Astrocyte (in vitro differentiated cells and primary cell): ENCODE measurements around the gene SOX18. TPM values are rescaled to one million over a fixed set of nuclear protein-coding genes. Genes with fewer than 3 reads are reported as not detected.

Experiments used
- DNase-seq: peaks from one replicate; pipeline ENCODE4 v3.0.0-alpha.2; 2010; ENCODE audit warnings: low read depth
- FAIRE-seq: peaks from 2 replicates; lab custom pipeline; 2011; peaks lifted over from hg19 to GRCh38; lab: Jason Lieb, UNC
- H2AFZ ChIP-seq: 2 replicates; pipeline ENCODE4 v1.6.0; 2012; ENCODE audit warnings: low read depth, low read length, inconsistent platforms
- H3K27ac ChIP-seq: 2 replicates; pipeline ENCODE4 v1.5.1; 2011; ENCODE audit warnings: low read depth, low read length, inconsistent platforms
- H3K27me3 ChIP-seq: 2 replicates; pipeline ENCODE4 v1.6.0; 2011; ENCODE audit warnings: low read length, inconsistent platforms; ENCODE audit not compliant: insufficient read depth
- H3K36me3 ChIP-seq: 2 replicates; pipeline ENCODE4 v1.5.1; 2011; ENCODE audit warnings: low read length, inconsistent platforms; ENCODE audit not compliant: insufficient read depth
- H3K4me1 ChIP-seq: 2 replicates; pipeline ENCODE4 v1.5.1; 2011; ENCODE audit warnings: low read length, inconsistent platforms; ENCODE audit not compliant: insufficient read depth
- H3K4me2 ChIP-seq: 2 replicates; pipeline ENCODE4 v1.6.0; 2012; ENCODE audit warnings: low read length, inconsistent platforms
- H3K4me3 ChIP-seq: 2 replicates; pipeline ENCODE4 v1.5.1; 2011; ENCODE audit warnings: low read depth, mild to moderate bottlenecking, low read length, inconsistent platforms; ENCODE audit not compliant: insufficient read depth
- H3K79me2 ChIP-seq: 2 replicates; pipeline ENCODE4 v1.6.0; 2012; ENCODE audit warnings: mild to moderate bottlenecking, low read length, inconsistent platforms; ENCODE audit not compliant: insufficient read depth
- H3K9ac ChIP-seq: 2 replicates; pipeline ENCODE4 v1.6.0; 2012; ENCODE audit warnings: mild to moderate bottlenecking, low read length, inconsistent platforms
- H3K9me3 ChIP-seq: 2 replicates; pipeline ENCODE4 v1.5.1; 2012; ENCODE audit warnings: low read depth, mild to moderate bottlenecking, low read length, inconsistent platforms; ENCODE audit not compliant: insufficient read depth
- H4K20me1 ChIP-seq: 2 replicates; pipeline ENCODE4 v1.6.0; 2012; ENCODE audit warnings: low read length, inconsistent platforms; ENCODE audit not compliant: insufficient read depth
- H3K27ac Mint-ChIP-seq: one replicate; pipeline ENCODE4 v1.8.0; 2021; ENCODE audit warnings: mild to moderate bottlenecking, mixed read lengths; ENCODE audit not compliant: unreplicated experiment
- H3K27me3 Mint-ChIP-seq: one replicate; pipeline ENCODE4 v1.8.0; 2021; ENCODE audit warnings: low read depth, mixed read lengths; ENCODE audit not compliant: unreplicated experiment
- H3K36me3 Mint-ChIP-seq: one replicate; pipeline ENCODE4 v1.8.0; 2021; ENCODE audit warnings: low read depth, mixed read lengths; ENCODE audit not compliant: unreplicated experiment
- H3K4me1 Mint-ChIP-seq: one replicate; pipeline ENCODE4 v1.8.0; 2021; ENCODE audit warnings: low read depth, mixed read lengths; ENCODE audit not compliant: unreplicated experiment
- H3K4me3 Mint-ChIP-seq: one replicate; pipeline ENCODE4 v1.8.0; 2021; ENCODE audit warnings: mild to moderate bottlenecking, moderate library complexity, mixed read lengths; ENCODE audit not compliant: unreplicated experiment
- H3K9me3 Mint-ChIP-seq: one replicate; pipeline ENCODE4 v1.8.0; 2021; ENCODE audit warnings: mild to moderate bottlenecking, mixed read lengths; ENCODE audit not compliant: unreplicated experiment
- EZH2 ChIP-seq: IDR thresholded peaks from 2 replicates; pipeline ENCODE4 v1.6.1; 2012; ENCODE audit warnings: mild to moderate bottlenecking, low read length, inconsistent platforms; ENCODE audit not compliant: insufficient read depth
- total RNA-seq: library from RNA; stranded (reverse); gene quantifications from 2 replicates; pipeline ENCODE4 v1.2.1, GENCODE V29; 2021
- TF ChIP-seq, protein P1 (sequence below): IDR thresholded peaks from 2 replicates; pipeline ENCODE4 v1.5.1; 2011; ENCODE audit warnings: low read depth, mild to moderate bottlenecking, inconsistent platforms, low read length, moderate library complexity; ENCODE audit not compliant: insufficient read depth

Gene SOX18
- total RNA-seq, 1 donor from 2014 or later = 0.52 TPM

DNA sequence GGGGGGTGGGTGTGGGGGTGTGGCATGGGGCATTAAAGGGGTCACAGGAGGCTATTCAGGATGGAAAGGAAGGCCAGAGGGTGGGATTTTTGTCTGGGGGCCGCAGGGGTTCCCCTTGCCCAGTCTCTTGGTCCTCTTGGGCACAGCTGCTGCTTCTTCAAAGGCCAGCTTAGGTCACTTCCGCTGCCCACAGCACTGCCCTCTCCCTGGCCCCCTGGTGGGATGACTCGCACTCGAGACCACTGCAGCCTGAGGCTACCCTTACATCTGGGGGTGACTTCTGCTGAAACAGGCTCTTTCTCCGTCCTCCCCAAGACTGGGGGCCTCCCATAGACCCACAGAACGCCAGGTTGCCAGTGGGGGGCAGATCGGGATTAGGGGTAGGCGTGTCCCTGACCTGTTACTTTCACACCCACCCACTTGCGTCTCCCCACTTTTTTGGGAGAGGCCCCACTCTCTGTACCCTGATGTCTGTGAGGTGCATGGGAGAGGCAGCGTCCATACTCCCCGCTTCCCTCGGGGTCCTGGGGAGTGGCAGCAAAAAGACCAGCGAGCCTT, 33.5 kb upstream of the SOX18 start:
- H4K20me1 ChIP-seq = peaks cover 15% of the 10 kb centered on the region
- H2AFZ ChIP-seq = no peak overlapping the region
- Mint-ChIP-seq H3K27ac (no peak overlapping the region), H3K36me3 (no peaks in the 10 kb centered on the region), H3K4me1 (no peaks in the 10 kb centered on the region), H3K27me3 (peaks cover 15% of the 10 kb centered on the region), H3K9me3 (peaks cover 4% of the 10 kb centered on the region), H3K4me3 (peak overlapping the region; percentile 74)
- H3K9ac ChIP-seq = no peak overlapping the region
- peaks cover 16% of the 10 kb centered on the region for H3K4me1 ChIP-seq
- no peak overlapping the region for H3K4me3 ChIP-seq
- H3K9me3 ChIP-seq = peaks cover 2% of the 10 kb centered on the region
- DNase-seq (no peak), FAIRE-seq (no peak)
- no peaks in the 10 kb centered on the region for H3K36me3 ChIP-seq
- H3K79me2 ChIP-seq = no peaks in the 10 kb centered on the region
- no peak overlapping the region for H3K27ac ChIP-seq
- H3K27me3 ChIP-seq = peaks cover 30% of the 10 kb centered on the region
- peak overlapping the region; percentile 83 for H3K4me2 ChIP-seq
- TF ChIP-seq, protein P1, sequence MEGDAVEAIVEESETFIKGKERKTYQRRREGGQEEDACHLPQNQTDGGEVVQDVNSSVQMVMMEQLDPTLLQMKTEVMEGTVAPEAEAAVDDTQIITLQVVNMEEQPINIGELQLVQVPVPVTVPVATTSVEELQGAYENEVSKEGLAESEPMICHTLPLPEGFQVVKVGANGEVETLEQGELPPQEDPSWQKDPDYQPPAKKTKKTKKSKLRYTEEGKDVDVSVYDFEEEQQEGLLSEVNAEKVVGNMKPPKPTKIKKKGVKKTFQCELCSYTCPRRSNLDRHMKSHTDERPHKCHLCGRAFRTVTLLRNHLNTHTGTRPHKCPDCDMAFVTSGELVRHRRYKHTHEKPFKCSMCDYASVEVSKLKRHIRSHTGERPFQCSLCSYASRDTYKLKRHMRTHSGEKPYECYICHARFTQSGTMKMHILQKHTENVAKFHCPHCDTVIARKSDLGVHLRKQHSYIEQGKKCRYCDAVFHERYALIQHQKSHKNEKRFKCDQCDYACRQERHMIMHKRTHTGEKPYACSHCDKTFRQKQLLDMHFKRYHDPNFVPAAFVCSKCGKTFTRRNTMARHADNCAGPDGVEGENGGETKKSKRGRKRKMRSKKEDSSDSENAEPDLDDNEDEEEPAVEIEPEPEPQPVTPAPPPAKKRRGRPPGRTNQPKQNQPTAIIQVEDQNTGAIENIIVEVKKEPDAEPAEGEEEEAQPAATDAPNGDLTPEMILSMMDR = no peak
- TF ChIP-seq EZH2 = no peak

DNA sequence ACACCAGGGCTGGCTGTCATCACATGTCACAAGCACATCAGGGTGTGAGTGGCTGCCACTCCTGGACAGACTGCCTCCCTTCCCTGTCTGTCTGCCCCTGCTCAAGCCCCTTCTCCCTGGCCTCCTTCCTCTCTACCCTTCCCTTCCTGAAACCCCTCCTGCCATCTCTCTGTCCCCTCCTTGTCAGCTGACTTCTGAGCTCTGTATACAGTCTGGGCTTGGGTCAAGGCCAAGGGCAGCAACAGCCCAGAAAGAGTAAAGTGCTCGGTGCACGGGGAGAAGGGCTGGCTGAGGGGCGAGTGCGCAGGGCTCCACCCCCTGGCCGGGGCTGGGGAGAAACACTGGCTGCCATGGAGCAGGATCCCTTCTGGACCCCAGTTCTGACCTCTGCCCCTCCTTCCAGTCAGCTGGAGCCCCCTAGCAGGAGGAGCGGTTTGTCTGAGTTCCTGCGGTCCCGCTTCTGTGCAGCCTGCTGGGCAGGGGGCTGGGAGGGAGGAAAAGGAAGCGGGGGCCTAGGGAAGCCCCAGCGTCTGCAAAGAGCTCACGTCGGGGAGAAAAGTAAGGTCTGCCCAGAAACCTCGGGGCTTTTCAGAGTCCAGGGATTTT, 32.8 kb upstream of the SOX18 start:
- Mint-ChIP-seq H3K27me3 (peaks cover 12% of the 10 kb centered on the region), H3K27ac (no peak overlapping the region), H3K9me3 (peaks cover 4% of the 10 kb centered on the region), H3K4me1 (no peaks in the 10 kb centered on the region), H3K36me3 (no peaks in the 10 kb centered on the region), H3K4me3 (peak overlapping the region; percentile 34)
- no peak for TF ChIP-seq EZH2
- TF ChIP-seq, protein P1 = no peak
- H3K4me3 ChIP-seq = no peak overlapping the region
- DNase-seq = no peak
- peaks cover 15% of the 10 kb centered on the region for H4K20me1 ChIP-seq
- H3K79me2 ChIP-seq = no peaks in the 10 kb centered on the region
- H3K27me3 ChIP-seq = peaks cover 27% of the 10 kb centered on the region
- H3K9me3 ChIP-seq = no peaks in the 10 kb centered on the region
- peaks cover 16% of the 10 kb centered on the region for H3K4me1 ChIP-seq
- H3K36me3 ChIP-seq = no peaks in the 10 kb centered on the region
- no peak overlapping the region for H3K9ac ChIP-seq
- H2AFZ ChIP-seq = no peak overlapping the region
- no peak overlapping the region for H3K4me2 ChIP-seq
- no peak overlapping the region for H3K27ac ChIP-seq
- no peak for FAIRE-seq

DNA sequence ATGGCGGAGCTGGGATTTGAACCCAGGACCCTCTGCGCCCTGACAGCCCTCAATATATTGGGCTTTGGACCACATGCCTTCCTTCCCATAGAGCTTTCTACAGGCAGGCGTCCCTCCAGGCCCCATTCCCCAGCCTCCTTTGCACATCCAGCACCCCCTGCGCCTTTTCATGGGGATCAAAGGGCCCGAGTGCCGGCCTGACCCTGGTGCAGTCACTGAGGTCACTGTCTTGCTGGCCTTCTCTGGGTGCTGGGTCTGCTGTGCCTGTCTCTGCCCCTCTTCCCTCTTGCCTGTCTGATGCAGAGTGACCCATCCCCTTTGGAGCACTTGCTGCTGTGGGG, 32.2 kb upstream of the SOX18 start:
- H3K4me2 ChIP-seq = no peak overlapping the region
- no peak overlapping the region for H3K9ac ChIP-seq
- no peak for TF ChIP-seq EZH2
- TF ChIP-seq, protein P1 = no peak
- peaks cover 4% of the 10 kb centered on the region for H3K9me3 Mint-ChIP-seq
- no peaks in the 10 kb centered on the region for H3K4me1 Mint-ChIP-seq
- H2AFZ ChIP-seq = no peak overlapping the region
- DNase-seq = no peak
- H3K4me3 ChIP-seq = no peak overlapping the region
- no peak overlapping the region for H3K4me3 Mint-ChIP-seq
- H4K20me1 ChIP-seq = peaks cover 15% of the 10 kb centered on the region
- peaks cover 12% of the 10 kb centered on the region for H3K27me3 Mint-ChIP-seq
- H3K36me3 ChIP-seq = no peaks in the 10 kb centered on the region
- FAIRE-seq = no peak
- no peaks in the 10 kb centered on the region for H3K79me2 ChIP-seq
- no peak overlapping the region for H3K27ac Mint-ChIP-seq
- H3K36me3 Mint-ChIP-seq = no peaks in the 10 kb centered on the region
- peaks cover 27% of the 10 kb centered on the region for H3K27me3 ChIP-seq
- H3K27ac ChIP-seq = no peak overlapping the region
- no peaks in the 10 kb centered on the region for H3K9me3 ChIP-seq
- peaks cover 16% of the 10 kb centered on the region for H3K4me1 ChIP-seq
